BE2C (cell line): Measurements from ENCODE around the gene LRP6.

Experiments
- DNase-seq: peaks from one replicate; pipeline ENCODE4 v3.0.0-alpha.2; 2020
- H3K27me3 ChIP-seq: fragments of 250-450 bp; sonication (Bioruptor Pico); 2 replicates; pipeline ENCODE4 v1.5.1; 2020; ENCODE audit warnings: mild to moderate bottlenecking
- H3K36me3 ChIP-seq: fragments of 250-450 bp; sonication (Bioruptor Pico); 2 replicates; pipeline ENCODE4 v1.5.1; 2020; ENCODE audit warnings: mild to moderate bottlenecking
- H3K4me1 ChIP-seq: fragments of 250-450 bp; sonication (Bioruptor Pico); 2 replicates; pipeline ENCODE4 v1.5.1; 2020
- H3K4me3 ChIP-seq: 2 replicates; pipeline ENCODE4 v1.5.1; 2011; ENCODE audit warnings: low read depth, low read length
- H3K9me3 ChIP-seq: fragments of 250-450 bp; sonication (Bioruptor Pico); 2 replicates; pipeline ENCODE4 v1.5.1; 2020
- TF ChIP-seq, protein P1 (sequence below): IDR thresholded peaks from 2 replicates; pipeline ENCODE4 v1.5.1; 2012; ENCODE audit warnings: mild to moderate bottlenecking, low read depth, low read length

Gene LRP6

DNA sequence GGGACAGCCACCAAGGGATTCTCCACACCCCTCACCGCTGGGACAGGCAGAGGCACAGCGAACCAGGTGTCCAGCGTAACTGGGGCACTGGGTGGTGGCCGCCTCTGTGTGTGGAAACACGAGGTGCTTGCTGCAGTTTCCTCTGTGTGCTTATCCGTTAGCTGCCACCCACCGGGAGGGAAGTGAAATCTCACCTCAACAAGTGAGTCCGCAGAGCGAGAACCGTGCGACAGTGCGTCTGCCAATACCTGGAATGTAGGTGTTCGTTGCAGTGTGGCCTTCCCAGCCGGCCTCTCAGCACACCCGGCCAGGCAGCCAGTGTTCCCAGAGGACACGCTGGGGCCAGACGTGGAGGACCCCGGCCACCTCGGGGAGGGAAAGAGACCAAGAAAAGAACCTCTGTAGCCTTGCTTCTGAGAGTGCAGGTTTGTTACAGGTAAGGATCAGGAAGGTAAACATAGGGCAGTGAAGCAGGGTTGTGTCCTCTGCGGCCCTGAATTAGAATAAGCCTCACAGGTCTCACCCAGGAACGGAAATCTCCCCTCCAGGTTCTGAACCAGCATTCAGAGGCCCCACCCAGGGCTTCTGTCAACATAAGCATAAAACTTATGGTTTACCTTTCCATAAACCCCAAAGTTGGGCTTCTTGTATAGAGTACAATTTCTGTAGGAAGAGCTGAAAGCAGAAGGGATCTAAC, 194.6 kb downstream of the LRP6 start:
- Histone ChIP-seq H3K27me3 (no peaks in the 10 kb centered on the region), H3K9me3 (no peaks in the 10 kb centered on the region), H3K36me3 (no peaks in the 10 kb centered on the region), H3K4me3 (no peak overlapping the region), H3K4me1 (no peaks in the 10 kb centered on the region)
- no peak for DNase-seq
- TF ChIP-seq, protein P1, sequence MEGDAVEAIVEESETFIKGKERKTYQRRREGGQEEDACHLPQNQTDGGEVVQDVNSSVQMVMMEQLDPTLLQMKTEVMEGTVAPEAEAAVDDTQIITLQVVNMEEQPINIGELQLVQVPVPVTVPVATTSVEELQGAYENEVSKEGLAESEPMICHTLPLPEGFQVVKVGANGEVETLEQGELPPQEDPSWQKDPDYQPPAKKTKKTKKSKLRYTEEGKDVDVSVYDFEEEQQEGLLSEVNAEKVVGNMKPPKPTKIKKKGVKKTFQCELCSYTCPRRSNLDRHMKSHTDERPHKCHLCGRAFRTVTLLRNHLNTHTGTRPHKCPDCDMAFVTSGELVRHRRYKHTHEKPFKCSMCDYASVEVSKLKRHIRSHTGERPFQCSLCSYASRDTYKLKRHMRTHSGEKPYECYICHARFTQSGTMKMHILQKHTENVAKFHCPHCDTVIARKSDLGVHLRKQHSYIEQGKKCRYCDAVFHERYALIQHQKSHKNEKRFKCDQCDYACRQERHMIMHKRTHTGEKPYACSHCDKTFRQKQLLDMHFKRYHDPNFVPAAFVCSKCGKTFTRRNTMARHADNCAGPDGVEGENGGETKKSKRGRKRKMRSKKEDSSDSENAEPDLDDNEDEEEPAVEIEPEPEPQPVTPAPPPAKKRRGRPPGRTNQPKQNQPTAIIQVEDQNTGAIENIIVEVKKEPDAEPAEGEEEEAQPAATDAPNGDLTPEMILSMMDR = no peak

DNA sequence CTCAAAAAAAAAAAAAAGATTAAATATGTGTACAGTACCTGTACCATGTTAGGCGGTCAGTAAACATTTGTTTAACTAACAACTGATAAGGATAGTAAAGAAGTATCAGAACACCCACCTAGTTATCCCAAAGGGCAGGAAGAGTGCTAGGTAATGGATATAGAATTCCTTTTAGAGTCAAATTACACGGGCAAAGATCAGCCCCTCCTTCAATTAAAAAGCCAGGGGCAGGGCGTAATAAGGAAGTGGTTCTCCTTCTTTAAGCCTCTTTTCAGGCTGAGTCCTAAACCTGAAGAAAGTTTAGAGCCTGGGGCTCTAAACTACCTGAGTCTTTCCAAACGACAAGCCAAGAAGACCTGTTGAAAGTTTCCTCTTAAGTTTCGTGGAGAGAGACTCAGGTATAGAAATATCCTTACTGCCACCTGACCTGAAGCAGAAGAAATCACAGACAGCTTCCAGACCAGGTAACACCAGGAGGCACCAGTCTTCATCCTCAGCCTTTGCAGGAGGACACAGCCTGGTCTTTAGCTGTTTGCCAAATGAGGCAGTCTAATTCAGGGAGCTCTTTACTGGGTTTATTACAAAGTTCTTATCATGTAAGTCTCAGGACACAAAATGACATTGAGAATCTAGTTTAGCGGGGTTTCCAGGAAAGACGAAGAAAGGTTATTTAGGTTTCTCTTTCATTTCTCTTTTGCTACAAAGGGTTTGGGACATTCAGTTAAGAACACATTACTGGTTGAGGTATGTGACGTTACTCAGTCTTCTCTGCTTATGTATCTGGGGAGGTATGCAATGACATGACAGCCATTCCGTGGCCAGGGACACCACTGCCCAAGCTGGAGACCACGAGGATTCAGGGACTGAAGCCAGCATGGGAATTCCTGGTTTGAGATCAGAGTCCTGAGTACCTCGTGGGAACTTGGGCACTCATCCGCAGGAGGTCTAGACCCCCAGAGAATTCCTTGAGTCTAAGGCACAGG, 195.9 kb downstream of the LRP6 start, which contains the start of gene BCL2L14:
BCL2L14 (plus strand) TSS at position 266 of the 983 bp plus-strand sequence. CDS start 8,367 bp downstream, outside the sequence.
- Histone ChIP-seq H3K27me3 (no peaks in the 10 kb centered on the region), H3K9me3 (no peaks in the 10 kb centered on the region), H3K36me3 (no peaks in the 10 kb centered on the region), H3K4me3 (no peak within 1 kb of the TSS), H3K4me1 (no peaks in the 10 kb centered on the region)
- DNase-seq = no peak
- TF ChIP-seq, protein P1 = no peak

DNA sequence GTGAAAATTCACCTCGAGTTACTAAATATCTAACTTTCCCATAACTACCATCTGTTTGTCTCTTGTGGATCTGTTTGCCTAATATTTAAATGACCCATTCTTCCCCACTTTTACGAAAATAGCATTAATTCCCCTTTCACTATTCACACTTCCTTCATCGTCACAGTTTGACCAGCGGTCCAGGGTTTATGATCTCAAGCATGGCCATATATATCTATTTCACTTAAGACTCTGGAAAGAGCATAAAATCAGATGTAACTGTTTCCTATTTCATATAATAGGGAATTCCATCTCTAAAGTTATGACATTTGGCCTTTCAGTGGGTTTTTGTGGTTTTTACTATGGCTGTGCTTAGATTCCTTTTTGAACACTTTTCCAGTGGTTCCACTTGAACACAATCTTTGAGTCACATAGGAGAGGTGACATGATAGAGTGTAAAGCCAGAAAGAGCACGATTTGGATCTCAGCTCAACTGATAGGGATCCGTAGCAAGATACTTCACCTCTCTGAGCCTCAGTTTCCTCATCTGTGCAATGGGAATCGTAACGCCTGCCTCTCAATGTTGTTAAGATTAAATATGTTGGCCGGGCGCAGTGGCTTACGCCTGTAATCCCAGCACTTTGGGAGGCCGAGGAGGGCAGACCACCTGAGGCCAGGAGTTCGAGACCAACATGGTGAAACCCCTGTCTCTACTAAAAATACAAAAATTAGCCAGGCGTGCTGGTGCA, 196.9 kb downstream of the LRP6 start:
- TF ChIP-seq, protein P1 = no peak
- H3K9me3 ChIP-seq = no peaks in the 10 kb centered on the region
- no peak for DNase-seq

DNA sequence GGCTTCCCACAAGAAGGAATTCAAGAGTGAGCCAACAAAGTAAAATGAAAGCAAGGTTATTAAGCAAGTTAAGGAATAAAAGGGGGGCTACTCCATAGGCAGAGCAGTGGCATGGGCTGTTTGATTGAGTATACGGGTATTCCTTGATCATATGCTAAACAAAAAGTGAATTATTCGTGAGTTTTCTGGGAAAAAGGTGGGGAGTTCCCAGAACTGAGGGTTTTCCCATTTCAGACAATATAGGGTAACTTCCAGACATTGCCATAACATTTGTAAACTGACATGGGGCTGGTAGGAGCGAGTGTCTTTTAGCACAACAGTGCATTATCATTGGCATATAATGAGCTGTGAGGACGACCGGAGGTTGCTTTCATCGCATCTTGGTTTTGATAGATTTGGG, 198.1 kb downstream of the LRP6 start:
- Histone ChIP-seq H3K27me3 (no peaks in the 10 kb centered on the region), H3K36me3 (no peaks in the 10 kb centered on the region), H3K4me3 (no peak overlapping the region), H3K4me1 (no peaks in the 10 kb centered on the region), H3K9me3 (no peaks in the 10 kb centered on the region)
- DNase-seq = no peak
- TF ChIP-seq, protein P1 = no peak

More for the DNA sequence above, 196.9 kb downstream of the LRP6 start:
- H3K4me3 ChIP-seq = no peak overlapping the region
- H3K36me3 ChIP-seq = no peaks in the 10 kb centered on the region
- no peaks in the 10 kb centered on the region for H3K4me1 ChIP-seq
- H3K27me3 ChIP-seq = no peaks in the 10 kb centered on the region
